Caco-2 (cell line): ENCODE results near the gene PNKD. TPM values are rescaled to one million over a fixed set of nuclear protein-coding genes. Genes with fewer than 3 reads are reported as not detected.
"Not testable (repeated sequence)": the region's sequence is repeated elsewhere in the genome, so short reads cannot be mapped to it uniquely, and the experiment has no call there.

Source experiments
- BruUV-seq: library from RNA; stranded (reverse); fragments of 400-500 nt; replicated peaks from 2 replicates; lab custom pipeline; 2021; lab: Mats Ljungman, UMichigan
- CTCF ChIA-PET: fragments of 300-600 bp; sonication (Branson Sonifier 250); formaldehyde crosslinking; loops from one replicate; lab custom pipeline; 2022; ENCODE audit warnings: antibody characterized with exemption; lab: Charles Lee
- POLR2A ChIA-PET: fragments of 300-600 bp; sonication (Branson Sonifier 250); formaldehyde crosslinking; loops from one replicate; lab custom pipeline; 2022; ENCODE audit warnings: antibody characterized with exemption; lab: Charles Lee
- DNase-seq, 2 experiments: peaks; one replicate each; pipeline versions ENCODE4 v3.0.0 to v3.0.0-alpha.2; 2020 to 2022
- H3K27me3 ChIP-seq: replicated peaks from 2 replicates; pipeline ENCODE4 v1.6.0; 2011; ENCODE audit warnings: low read length; ENCODE audit not compliant: control insufficient read depth, insufficient read depth
- H3K36me3 ChIP-seq: 2 replicates; pipeline ENCODE4 v1.5.1; 2011; ENCODE audit warnings: low read length; ENCODE audit not compliant: control insufficient read depth, insufficient read depth
- H3K4me1 ChIP-seq: fragments of 250-450 bp; sonication (Bioruptor Pico); 2 replicates; pipeline ENCODE4 v1.5.1; 2020; ENCODE audit warnings: mild to moderate bottlenecking
- H3K4me3 ChIP-seq: 2 replicates; pipeline ENCODE4 v1.5.1; 2011; ENCODE audit warnings: low read depth, mild to moderate bottlenecking, control low read depth, low read length
- H3K9me3 ChIP-seq: fragments of 250-450 bp; sonication (Bioruptor Pico); 2 replicates; pipeline ENCODE4 v1.5.1; 2020; ENCODE audit warnings: mild to moderate bottlenecking, moderate library complexity
- H3K27ac Mint-ChIP-seq: one replicate; pipeline ENCODE4 v1.8.0; 2022; ENCODE audit warnings: mixed read lengths; ENCODE audit not compliant: unreplicated experiment
- H3K27me3 Mint-ChIP-seq: one replicate; pipeline ENCODE4 v1.8.0; 2022; ENCODE audit warnings: mixed read lengths; ENCODE audit not compliant: insufficient read depth, unreplicated experiment
- H3K36me3 Mint-ChIP-seq: one replicate; pipeline ENCODE4 v1.8.0; 2022; ENCODE audit warnings: mild to moderate bottlenecking, mixed read lengths; ENCODE audit not compliant: insufficient read depth, unreplicated experiment
- H3K4me1 Mint-ChIP-seq: one replicate; pipeline ENCODE4 v1.8.0; 2022; ENCODE audit warnings: low read depth, mixed read lengths; ENCODE audit not compliant: unreplicated experiment
- H3K4me3 Mint-ChIP-seq: one replicate; pipeline ENCODE4 v1.8.0; 2022; ENCODE audit warnings: mild to moderate bottlenecking, moderate library complexity, mixed read lengths; ENCODE audit not compliant: unreplicated experiment
- H3K9me3 Mint-ChIP-seq: one replicate; pipeline ENCODE4 v1.8.0; 2022; ENCODE audit warnings: mixed read lengths; ENCODE audit not compliant: unreplicated experiment
- intact Hi-C: fragments of 100-400 bp; cut with micrococcal nuclease; formaldehyde crosslinking; loops from one replicate; pipeline ENCODE4 v1.10.0; 2022; ENCODE audit not compliant: unreplicated experiment
- total RNA-seq: library from RNA; stranded (reverse); gene quantifications from 2 replicates; pipeline ENCODE4 v1.2.3, GENCODE V29; 2022
- TF ChIP-seq, protein P1 (sequence below), 2 experiments: fragments of 200-600 bp in 1 of 2; IDR thresholded peaks; 1 replicate in 1 of 2; 2 replicates in 1 of 2; pipeline versions ENCODE4 v1.5.1 to v1.8.0; 2011 to 2022; ENCODE audit warnings: antibody characterized with exemption in 1 of 2, control low read depth in 1 of 2, inconsistent platforms in 1 of 2, low read depth in 1 of 2, low read length in 1 of 2, mild to moderate bottlenecking in 1 of 2, moderate library complexity in 1 of 2; ENCODE audit not compliant: insufficient read depth in 1 of 2, severe bottlenecking in 1 of 2, unreplicated experiment in 1 of 2

PNKD gene
- total RNA-seq, 1 experiment from 2014 or later, result 39.2 TPM

DNA sequence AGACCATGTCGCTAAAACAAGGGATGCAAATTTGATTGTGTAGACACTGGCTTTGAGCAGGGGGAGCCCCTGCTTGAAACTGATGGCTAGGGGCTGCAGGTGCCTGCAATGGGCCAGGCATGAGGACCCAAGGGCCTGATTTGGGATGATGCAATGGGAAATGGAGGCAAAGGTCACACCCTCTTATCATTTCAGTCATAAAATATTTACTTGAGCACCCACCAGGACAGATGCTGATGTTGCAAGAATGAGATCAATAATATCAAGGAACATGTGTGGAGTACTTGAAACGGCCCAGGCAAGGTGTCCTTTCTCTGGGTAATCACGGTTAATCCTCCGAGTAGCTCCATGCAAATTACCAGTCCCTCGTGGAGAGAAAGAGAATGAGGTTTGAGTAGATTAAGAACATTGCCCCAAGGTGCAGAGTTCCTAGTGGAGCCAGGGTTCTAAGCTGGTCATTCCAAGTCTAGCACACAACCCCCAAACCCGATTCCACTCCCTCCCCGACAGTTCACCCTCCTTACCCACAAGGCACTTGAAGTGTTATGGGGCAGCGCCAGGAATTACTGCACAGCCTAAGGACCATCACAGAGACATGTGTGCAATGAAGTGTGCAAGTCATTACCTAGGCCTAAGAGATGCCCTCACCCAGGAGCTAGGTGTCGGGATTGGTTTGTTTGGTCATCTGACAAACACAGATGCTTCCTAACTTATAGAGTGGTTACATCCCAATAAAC lies 36.0 kb downstream of the PNKD start:
- H3K27me3 Mint-ChIP-seq, result no peaks in the 10 kb centered on the region
- peaks cover 3% of the 10 kb centered on the region for H3K36me3 Mint-ChIP-seq
- Histone ChIP-seq H3K9me3 (no peaks in the 10 kb centered on the region), H3K27me3 (no peaks in the 10 kb centered on the region), H3K4me3 (no peak overlapping the region), H3K36me3 (no peaks in the 10 kb centered on the region), H3K4me1 (peaks cover 26% of the 10 kb centered on the region)
- no TSS peak for BruUV-seq
- TF ChIP-seq, protein P1, sequence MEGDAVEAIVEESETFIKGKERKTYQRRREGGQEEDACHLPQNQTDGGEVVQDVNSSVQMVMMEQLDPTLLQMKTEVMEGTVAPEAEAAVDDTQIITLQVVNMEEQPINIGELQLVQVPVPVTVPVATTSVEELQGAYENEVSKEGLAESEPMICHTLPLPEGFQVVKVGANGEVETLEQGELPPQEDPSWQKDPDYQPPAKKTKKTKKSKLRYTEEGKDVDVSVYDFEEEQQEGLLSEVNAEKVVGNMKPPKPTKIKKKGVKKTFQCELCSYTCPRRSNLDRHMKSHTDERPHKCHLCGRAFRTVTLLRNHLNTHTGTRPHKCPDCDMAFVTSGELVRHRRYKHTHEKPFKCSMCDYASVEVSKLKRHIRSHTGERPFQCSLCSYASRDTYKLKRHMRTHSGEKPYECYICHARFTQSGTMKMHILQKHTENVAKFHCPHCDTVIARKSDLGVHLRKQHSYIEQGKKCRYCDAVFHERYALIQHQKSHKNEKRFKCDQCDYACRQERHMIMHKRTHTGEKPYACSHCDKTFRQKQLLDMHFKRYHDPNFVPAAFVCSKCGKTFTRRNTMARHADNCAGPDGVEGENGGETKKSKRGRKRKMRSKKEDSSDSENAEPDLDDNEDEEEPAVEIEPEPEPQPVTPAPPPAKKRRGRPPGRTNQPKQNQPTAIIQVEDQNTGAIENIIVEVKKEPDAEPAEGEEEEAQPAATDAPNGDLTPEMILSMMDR (IDR thresholded peaks at IDR 0.05; ENCODE audit: insufficient read depth in 1 of 2, low read depth in 1 of 2, low read length in 1 of 2, severe bottlenecking in 1 of 2, unreplicated experiment in 1 of 2), result no peak
- DNase-seq, result no peak
- CTCF ChIA-PET, result interaction anchor here (1.1 kb wide), 1 partner anchor 50 kb away, joined by 4 read pairs; the partner anchor contains the start of gene CATIP
- intact Hi-C loops, result no loop called here
- H3K27ac Mint-ChIP-seq, result no peak overlapping the region
- no peaks in the 10 kb centered on the region for H3K9me3 Mint-ChIP-seq
- no peak overlapping the region for H3K4me3 Mint-ChIP-seq
- H3K4me1 Mint-ChIP-seq, result peaks cover 37% of the 10 kb centered on the region
- POLR2A ChIA-PET, result no interaction called here

DNA sequence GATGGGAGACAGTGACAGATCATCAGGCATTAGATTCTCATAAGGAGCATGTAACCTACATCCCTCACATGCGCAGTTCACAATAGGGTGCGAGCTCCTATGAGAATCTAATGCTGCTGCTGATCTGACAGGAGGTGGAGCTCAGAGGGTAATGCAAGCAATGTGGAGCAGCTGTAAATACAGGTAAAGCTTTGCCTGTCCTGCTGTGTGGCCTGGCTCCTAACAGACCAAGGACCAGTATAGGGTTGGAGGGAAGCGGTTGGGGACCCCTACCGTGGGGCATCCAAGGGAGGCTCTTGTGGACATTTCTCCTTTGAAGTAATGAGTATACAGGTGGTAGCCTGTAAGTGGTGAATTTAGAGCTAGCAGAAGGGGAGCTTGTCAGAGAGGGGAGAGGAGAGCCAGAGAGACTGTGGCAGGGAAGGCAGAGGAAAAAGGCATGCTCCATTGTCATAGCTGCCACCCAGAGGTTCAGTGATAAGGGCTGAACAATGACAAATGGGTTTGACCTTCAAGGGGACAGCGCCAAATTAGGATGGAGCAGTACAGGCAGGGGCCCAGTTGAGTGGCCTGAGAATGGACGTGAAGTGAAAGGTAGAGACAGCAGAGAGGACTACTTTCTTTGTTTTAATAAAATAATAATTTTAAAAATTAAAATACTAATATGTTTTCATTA lies 37.2 kb downstream of the PNKD start:
- ChIA-PET POLR2A (interaction anchor here (0.5 kb wide), 1 partner anchor 16 kb away, joined by 4 read pairs; no protein-coding TSS in a partner anchor), CTCF (interaction anchor here (0.5 kb wide), 1 partner anchor 35 kb away, joined by 3 read pairs; no protein-coding TSS in a partner anchor)
- intact Hi-C loops, result no loop called here
- Histone ChIP-seq H3K4me1 (peaks cover 33% of the 10 kb centered on the region), H3K4me3 (no peak overlapping the region), H3K27me3 (no peaks in the 10 kb centered on the region), H3K36me3 (no peaks in the 10 kb centered on the region), H3K9me3 (no peaks in the 10 kb centered on the region)
- no TSS peak for BruUV-seq
- Mint-ChIP-seq H3K4me3 (no peak overlapping the region), H3K9me3 (no peaks in the 10 kb centered on the region), H3K27me3 (no peaks in the 10 kb centered on the region), H3K4me1 (peaks cover 34% of the 10 kb centered on the region), H3K27ac (peak overlapping the region; percentile 39), H3K36me3 (peaks cover 11% of the 10 kb centered on the region)
- TF ChIP-seq, protein P1 (IDR thresholded peaks at IDR 0.05; ENCODE audit: insufficient read depth in 1 of 2, low read depth in 1 of 2, low read length in 1 of 2, severe bottlenecking in 1 of 2, unreplicated experiment in 1 of 2), result no peak
- DNase-seq, result no peak

DNA sequence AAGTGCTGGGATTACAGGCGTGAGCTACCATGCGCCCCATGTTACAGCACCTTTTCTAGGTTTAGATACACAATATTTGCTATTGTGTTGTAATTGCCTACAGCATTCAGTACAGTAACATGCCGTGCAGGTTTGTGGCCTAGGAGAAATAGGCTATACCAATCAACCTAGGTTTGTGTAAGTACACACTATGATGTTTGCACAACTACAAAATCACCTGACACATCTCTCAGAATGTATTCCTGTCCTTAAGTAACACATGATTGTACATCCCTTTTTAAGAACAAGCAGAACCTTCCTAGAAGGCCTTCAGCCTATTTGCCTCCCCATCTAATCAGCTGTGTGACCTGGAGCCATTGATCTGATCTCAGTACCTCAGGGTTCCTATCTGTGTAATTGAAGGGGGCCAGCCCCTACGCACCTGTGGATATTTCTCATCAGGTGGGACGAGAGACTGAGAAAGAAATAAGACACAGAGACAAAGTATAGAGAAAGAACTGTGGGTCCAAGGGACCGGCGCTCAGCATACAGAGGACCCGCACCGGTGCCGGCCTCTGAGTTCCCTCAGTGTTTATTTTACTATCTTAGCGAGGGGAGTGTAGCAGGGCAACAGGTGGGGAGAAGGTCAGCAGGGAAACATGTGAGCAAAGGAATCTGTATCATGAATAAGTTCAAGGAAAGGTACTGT lies 40.7 kb downstream of the PNKD start:
- peak in 1 of 2 experiments; percentile 59 for DNase-seq
- Mint-ChIP-seq H3K9me3 (peaks cover 9% of the 10 kb centered on the region), H3K36me3 (peaks cover 11% of the 10 kb centered on the region), H3K27me3 (no peaks in the 10 kb centered on the region), H3K27ac (peak overlapping the region; percentile 87), H3K4me1 (peaks cover 27% of the 10 kb centered on the region), H3K4me3 (peak overlapping the region; percentile 56)
- intact Hi-C loops, result no loop called here
- ChIA-PET CTCF (interaction anchor here (1.8 to 2.2 kb wide), 2 partner anchors 18 to 46 kb away, joined by 10 to 15 read pairs; partner anchors contain the start of genes CATIP and TMBIM1), POLR2A (no interaction called here)
- TF ChIP-seq, protein P1 (IDR thresholded peaks at IDR 0.05; ENCODE audit: insufficient read depth in 1 of 2, low read depth in 1 of 2, low read length in 1 of 2, severe bottlenecking in 1 of 2, unreplicated experiment in 1 of 2), result no peak
- BruUV-seq, result TSS peak; percentile 78
- Histone ChIP-seq H3K4me3 (no peak overlapping the region), H3K9me3 (no peaks in the 10 kb centered on the region), H3K36me3 (no peaks in the 10 kb centered on the region), H3K27me3 (no peaks in the 10 kb centered on the region), H3K4me1 (peaks cover 49% of the 10 kb centered on the region)

DNA sequence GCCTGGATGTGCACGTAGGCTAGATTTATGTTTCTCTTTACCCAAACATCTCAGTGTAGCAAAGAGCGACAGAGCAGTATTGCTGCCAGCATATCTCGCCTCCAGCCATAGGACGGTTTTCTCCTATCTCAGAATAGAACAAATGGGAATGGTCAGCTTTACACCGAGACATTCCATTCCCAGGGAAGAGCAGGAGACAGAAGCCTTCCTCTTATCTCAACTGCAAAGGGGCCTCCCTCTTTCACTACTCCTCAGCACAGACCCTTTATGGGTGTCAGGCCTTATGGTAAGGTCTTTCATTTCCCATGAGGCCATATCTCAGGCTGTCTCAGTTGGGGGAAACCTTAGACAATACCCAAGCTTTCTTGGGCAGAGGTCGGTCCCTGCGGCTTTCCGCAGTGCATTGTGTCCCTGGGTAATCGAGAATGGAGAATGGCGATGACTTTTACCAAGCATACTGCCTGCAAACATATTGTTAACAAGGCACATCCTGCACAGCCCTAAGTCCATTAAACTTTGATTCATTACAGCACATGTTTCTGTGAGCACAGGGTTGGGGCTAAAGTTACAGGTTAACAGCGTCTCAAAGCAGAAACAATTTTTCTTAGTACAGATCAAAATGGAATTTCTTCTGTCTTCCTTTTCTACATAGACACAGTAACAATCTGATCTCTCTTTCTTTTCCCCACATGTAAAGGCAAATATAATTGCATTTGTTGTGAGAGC lies 41.4 kb downstream of the PNKD start:
- CTCF ChIA-PET, result interaction anchor here (0.6 to 2.2 kb wide), 6 partner anchors 11 to 136 kb away, joined by 3 to 15 read pairs (median 4); partner anchors contain the start of genes CATIP and TMBIM1
- H3K9me3 ChIP-seq, H3K36me3 ChIP-seq, H3K27me3 ChIP-seq, H3K9me3 Mint-ChIP-seq, H3K27me3 Mint-ChIP-seq, H3K4me3 ChIP-seq: not testable (repeated sequence)
- H3K4me3 Mint-ChIP-seq, result peak overlapping the region; percentile 56
- intact Hi-C loops, result loop anchor here (1.0 kb wide), 4 partner anchors 12 to 85 kb away; no protein-coding TSS in a partner anchor
- peaks cover 26% of the 10 kb centered on the region for H3K4me1 Mint-ChIP-seq
- POLR2A ChIA-PET, result interaction anchor here (0.7 to 1.1 kb wide), 6 partner anchors 11 to 86 kb away, joined by 3 to 17 read pairs (median 4); no protein-coding TSS in a partner anchor
- H3K4me1 ChIP-seq, result peaks cover 49% of the 10 kb centered on the region
- peaks cover 11% of the 10 kb centered on the region for H3K36me3 Mint-ChIP-seq
- BruUV-seq, result TSS peak; percentile 98
- peak; percentile 70 to 86 for DNase-seq
- H3K27ac Mint-ChIP-seq, result peak overlapping the region; percentile 87
